Activated naive CD4-positive, alpha-beta T cell treated with anti-CD3 and anti-CD28 coated beads, Interleukin-2, amount 50 U/mL, for 72 hours (primary cell): Measurements from ENCODE around the gene ARHGAP10. TPM values are rescaled to one million over a fixed set of nuclear protein-coding genes. Genes with fewer than 3 reads are reported as not detected.

ENCODE experiments used
- ATAC-seq, 2 donors: fragments of 150-1000 bp; cut with Tn5 transposase; 2 replicates each; pipeline ENCODE4 v1.10.0; 2021; ENCODE audit warnings: mild to moderate bottlenecking in 2 of 2, moderate library complexity in 2 of 2
- DNase-seq, 2 donors: peaks; one replicate each; pipeline ENCODE4 v3.0.0; 2021 to 2022; ENCODE audit warnings: low spot score in 2 of 2
- H3K27ac Mint-ChIP-seq, 2 donors: one replicate each; pipeline ENCODE4 v1.8.0; 2022; ENCODE audit warnings: mild to moderate bottlenecking in 2 of 2, mixed read lengths in 2 of 2
- H3K36me3 Mint-ChIP-seq, 2 donors: one replicate each; pipeline ENCODE4 v1.8.0; 2022; ENCODE audit warnings: mixed read lengths in 2 of 2
- H3K9me3 Mint-ChIP-seq, 2 donors: one replicate each; pipeline ENCODE4 v1.8.0; 2022; ENCODE audit warnings: mixed read lengths in 2 of 2
- total RNA-seq, 2 donors: library from RNA; stranded (reverse); gene quantifications; one replicate each; pipeline ENCODE4 v1.2.3, GENCODE V29; 2022

The ARHGAP10 gene
- total RNA-seq, 2 donors from 2014 or later = 2.9 to 6.4 TPM

GRCh38 chr4:148007792-148008191, 275.9 kb downstream of the ARHGAP10 start:
- Mint-ChIP-seq H3K9me3 (no peaks in the 10 kb centered on the region), H3K27ac (no peak overlapping the region), H3K36me3 (peaks cover 0 to 5% of the 10 kb centered on the region in 2 donors)
- ATAC-seq (no peak), DNase-seq (no peak)

- peaks cover 0 to 5% of the 10 kb centered on the region in 2 donors for H3K36me3 Mint-ChIP-seq
- no peak for DNase-seq
- ATAC-seq = no peak
- no peak overlapping the region for H3K27ac Mint-ChIP-seq
- H3K9me3 Mint-ChIP-seq = no peaks in the 10 kb centered on the region
These were observed 283.2 kb downstream of the ARHGAP10 start for GRCh38 chr4:148015058-148015457.

GRCh38 chr4:148015468-148015867, 283.6 kb downstream of the ARHGAP10 start:
- ATAC-seq (no peak), DNase-seq (no peak)
- H3K9me3 Mint-ChIP-seq = no peaks in the 10 kb centered on the region
- H3K36me3 Mint-ChIP-seq = peaks cover 0 to 5% of the 10 kb centered on the region in 2 donors
- no peak overlapping the region for H3K27ac Mint-ChIP-seq

- DNase-seq (no peak), ATAC-seq (no peak)
- peaks cover 0 to 5% of the 10 kb centered on the region in 2 donors for H3K36me3 Mint-ChIP-seq
- H3K9me3 Mint-ChIP-seq = no peaks in the 10 kb centered on the region
- H3K27ac Mint-ChIP-seq = no peak overlapping the region
These were observed 284.3 kb downstream of the ARHGAP10 start for GRCh38 chr4:148016063-148016637.

- no peaks in the 10 kb centered on the region for H3K9me3 Mint-ChIP-seq
- peaks cover 0 to 5% of the 10 kb centered on the region in 2 donors for H3K36me3 Mint-ChIP-seq
- no peak overlapping the region for H3K27ac Mint-ChIP-seq
- no peak for ATAC-seq
- DNase-seq = no peak
These were observed 285.9 kb downstream of the ARHGAP10 start for GRCh38 chr4:148017801-148018200.

GRCh38 chr4:148021686-148022085, 289.8 kb downstream of the ARHGAP10 start:
- no peak for DNase-seq
- no peak overlapping the region for H3K27ac Mint-ChIP-seq
- ATAC-seq = no peak
- H3K36me3 Mint-ChIP-seq = no peaks in the 10 kb centered on the region
- H3K9me3 Mint-ChIP-seq = no peaks in the 10 kb centered on the region

- DNase-seq (no peak), ATAC-seq (no peak)
These were observed 291.1 kb downstream of the ARHGAP10 start for GRCh38 chr4:148022975-148023374.

GRCh38 chr4:148023512-148024181, 291.8 kb downstream of the ARHGAP10 start:
- peaks cover 0 to 5% of the 10 kb centered on the region in 2 donors for H3K9me3 Mint-ChIP-seq
- H3K27ac Mint-ChIP-seq = no peak overlapping the region
- no peak for DNase-seq
- peaks cover 0 to 6% of the 10 kb centered on the region in 2 donors for H3K36me3 Mint-ChIP-seq
- ATAC-seq = no peak

More at GRCh38 chr4:148022975-148023374, 291.1 kb downstream of the ARHGAP10 start:
- Mint-ChIP-seq H3K9me3 (no peaks in the 10 kb centered on the region), H3K27ac (no peak overlapping the region), H3K36me3 (no peaks in the 10 kb centered on the region)

- peaks cover 0 to 8% of the 10 kb centered on the region in 2 donors for H3K9me3 Mint-ChIP-seq
- peaks cover 0 to 10% of the 10 kb centered on the region in 2 donors for H3K36me3 Mint-ChIP-seq
- no peak for ATAC-seq
- no peak for DNase-seq
- H3K27ac Mint-ChIP-seq = no peak overlapping the region
These were observed 294.1 kb downstream of the ARHGAP10 start for GRCh38 chr4:148025981-148026380.

GRCh38 chr4:148027201-148027600, 295.3 kb downstream of the ARHGAP10 start:
- no peak for DNase-seq
- no peak overlapping the region for H3K27ac Mint-ChIP-seq
- no peak for ATAC-seq
- H3K9me3 Mint-ChIP-seq = peaks cover 0 to 8% of the 10 kb centered on the region in 2 donors
- peaks cover 0 to 10% of the 10 kb centered on the region in 2 donors for H3K36me3 Mint-ChIP-seq

- H3K36me3 Mint-ChIP-seq = peaks cover 0 to 10% of the 10 kb centered on the region in 2 donors
- H3K27ac Mint-ChIP-seq = no peak overlapping the region
These were observed 297.9 kb downstream of the ARHGAP10 start for GRCh38 chr4:148029781-148030180.

GRCh38 chr4:148030193-148030873, 298.4 kb downstream of the ARHGAP10 start:
- Mint-ChIP-seq H3K27ac (no peak overlapping the region), H3K36me3 (peaks cover 0 to 10% of the 10 kb centered on the region in 2 donors), H3K9me3 (peaks cover 0 to 8% of the 10 kb centered on the region in 2 donors)
- DNase-seq (no peak), ATAC-seq (no peak)

More at GRCh38 chr4:148029781-148030180, 297.9 kb downstream of the ARHGAP10 start:
- ATAC-seq = no peak
- no peak for DNase-seq
- H3K9me3 Mint-ChIP-seq = peaks cover 0 to 8% of the 10 kb centered on the region in 2 donors

- no peak for DNase-seq
- Mint-ChIP-seq H3K36me3 (peaks cover 6 to 7% of the 10 kb centered on the region in 2 donors), H3K27ac (no peak overlapping the region), H3K9me3 (peaks cover 7 to 8% of the 10 kb centered on the region in 2 donors)
- ATAC-seq = no peak
These were observed 302.9 kb downstream of the ARHGAP10 start for GRCh38 chr4:148034813-148035212.

GRCh38 chr4:148041606-148042329, 309.9 kb downstream of the ARHGAP10 start:
- Mint-ChIP-seq H3K9me3 (peaks cover under 1 to 2% of the 10 kb centered on the region in 2 donors), H3K36me3 (peaks cover under 1% of the 10 kb centered on the region in 2 donors), H3K27ac (no peak overlapping the region)
- DNase-seq (no peak), ATAC-seq (no peak)

GRCh38 chr4:148044089-148044911, 312.4 kb downstream of the ARHGAP10 start:
- DNase-seq = no peak
- Mint-ChIP-seq H3K36me3 (no peaks in the 10 kb centered on the region), H3K27ac (no peak overlapping the region), H3K9me3 (no peaks in the 10 kb centered on the region)
- no peak for ATAC-seq

GRCh38 chr4:148044912-148045352, 313.0 kb downstream of the ARHGAP10 start:
- no peaks in the 10 kb centered on the region for H3K9me3 Mint-ChIP-seq
- DNase-seq = no peak
- ATAC-seq = no peak
- H3K27ac Mint-ChIP-seq = no peak overlapping the region
- H3K36me3 Mint-ChIP-seq = no peaks in the 10 kb centered on the region
